ENCODE data around the gene SNRPN. TPM values are rescaled to one million over a fixed set of nuclear protein-coding genes. Genes with fewer than 3 reads are reported as not detected.

The SNRPN gene
- total and polyA plus RNA-seq, 9 of the 15 experiments (the other 6 are each of a cell fraction or from before 2014, with no cell fraction given): 0.04 to 0.78 (median 0.23) TPM; not detected in 2

GRCh38 chr15:24940236-24940635 is 14.6 kb upstream of the SNRPN start (continued):
- TF ChIP-seq LCOR (CRISPR knock-in tag; IDR thresholded peaks at IDR 0.05) (no peak), ATF4 (CRISPR knock-in tag; IDR thresholded peaks at IDR 0.05) (no peak), ZNF224 (CRISPR knock-in tag; IDR thresholded peaks at IDR 0.05) (no peak), DIDO1 (tag; IDR thresholded peaks at IDR 0.05; ENCODE audit: low read depth) (no peak)

DNA sequence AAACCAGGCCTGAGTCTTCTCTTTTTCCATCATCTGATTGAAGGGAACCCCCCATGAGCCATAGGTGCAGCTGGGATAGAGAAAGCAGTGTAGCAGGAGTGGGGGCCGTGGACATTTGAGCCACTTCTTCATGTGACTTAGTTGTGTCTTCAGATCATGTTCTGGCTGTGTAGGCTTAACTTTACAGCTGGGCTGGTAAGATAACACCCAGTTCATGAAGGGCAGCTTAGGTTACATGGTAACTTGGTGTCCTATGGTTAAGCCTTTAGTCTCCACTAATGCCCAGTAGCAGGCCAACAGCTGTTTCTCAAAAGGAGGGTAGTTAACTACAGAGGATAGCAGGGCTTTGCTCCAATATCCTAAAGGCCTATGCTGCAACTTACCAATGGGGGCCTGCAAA is 11.4 kb upstream of the SNRPN start:
- ATAC-seq (no peak), DNase-seq (ENCODE audit: extremely low read depth in 1 of 4, low spot score in 3 of 4) (no peak), FAIRE-seq (no peak)
- no peak overlapping the region for H3K27ac ChIP-seq (ENCODE audit: extremely low read depth, low read depth, low read length)
- H3K4me2 ChIP-seq (ENCODE audit: insufficient read depth, low read length): no peak overlapping the region
- no peaks in the 10 kb centered on the region; the same call in 1 of the 2 replicates for H3K9me3 ChIP-seq (replicated peaks; ENCODE audit: control insufficient read depth, insufficient read depth, low read depth, low read length)
- ChIA-PET CTCF (ENCODE audit: low intra/inter-chr PET ratio) (no interaction called here), POLR2A (no interaction called here)
- no peaks in the 10 kb centered on the region for H3K79me2 ChIP-seq (ENCODE audit: control insufficient read depth, insufficient read depth, low read length)
- H2AFZ ChIP-seq (ENCODE audit: low read depth, low read length): no peak overlapping the region
- no peaks in the 10 kb centered on the region for H4K20me1 ChIP-seq (replicated peaks; ENCODE audit: control insufficient read depth, insufficient read depth, low read length)
- H3K9me1 ChIP-seq (ENCODE audit: control insufficient read depth, insufficient read depth, low read length): no peaks in the 10 kb centered on the region
- intact Hi-C loops (cut with micrococcal nuclease): no loop called here
- no peak overlapping the region for H3K9ac ChIP-seq (ENCODE audit: insufficient read depth in 1 of 2, low read depth in 2 of 2, low read length in 2 of 2)
- no peaks in the 10 kb centered on the region for H3K36me3 ChIP-seq (ENCODE audit: control insufficient read depth, insufficient read depth, low read length)
- WGBS (ENCODE audit: insufficient coverage, low coverage, missing lambda C conversion rate): 0% methylated on average over 1 of the region's 1 CpG
- H3K27me3 ChIP-seq (ENCODE audit: control insufficient read depth in 2 of 2, insufficient read depth in 2 of 2, low read length in 2 of 2): no peaks in the 10 kb centered on the region
- H3K4me3 ChIP-seq: no peak overlapping the region
- BruUV-seq (replicated peaks): no TSS peak
- no peaks in the 10 kb centered on the region for H3K4me1 ChIP-seq (replicated peaks in 1 of 2; ENCODE audit: control insufficient read depth in 2 of 2, insufficient read depth in 2 of 2, low read length in 2 of 2)
- in situ Hi-C loops (cut with MboI): no loop called here
- TF ChIP-seq HNRNPL (IDR thresholded peaks at IDR 0.05; ENCODE audit: low read depth, low read length) (no peak), ZBTB5 (IDR thresholded peaks at IDR 0.05) (no peak), SOX6 (IDR thresholded peaks at IDR 0.05) (no peak), ZNF408 (CRISPR knock-in tag; IDR thresholded peaks at IDR 0.05; ENCODE audit: low read depth) (no peak), POLR2AphosphoS5 (IDR thresholded peaks at IDR 0.05; ENCODE audit: control insufficient read depth, insufficient read depth, low read depth, low read length) (no peak), EP300 (IDR thresholded peaks at IDR 0.05; ENCODE audit: low read length) (no peak), MAFK (IDR thresholded peaks at IDR 0.05; ENCODE audit: low read length) (no peak), STAT6 (CRISPR knock-in tag; IDR thresholded peaks at IDR 0.05) (no peak), ZNF436 (CRISPR knock-in tag; IDR thresholded peaks at IDR 0.05) (no peak)
- TF ChIP-seq, protein P1, sequence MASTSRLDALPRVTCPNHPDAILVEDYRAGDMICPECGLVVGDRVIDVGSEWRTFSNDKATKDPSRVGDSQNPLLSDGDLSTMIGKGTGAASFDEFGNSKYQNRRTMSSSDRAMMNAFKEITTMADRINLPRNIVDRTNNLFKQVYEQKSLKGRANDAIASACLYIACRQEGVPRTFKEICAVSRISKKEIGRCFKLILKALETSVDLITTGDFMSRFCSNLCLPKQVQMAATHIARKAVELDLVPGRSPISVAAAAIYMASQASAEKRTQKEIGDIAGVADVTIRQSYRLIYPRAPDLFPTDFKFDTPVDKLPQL (IDR thresholded peaks at IDR 0.05; ENCODE audit: extremely low read depth, insufficient read length): no peak
- TF ChIP-seq, protein P2, sequence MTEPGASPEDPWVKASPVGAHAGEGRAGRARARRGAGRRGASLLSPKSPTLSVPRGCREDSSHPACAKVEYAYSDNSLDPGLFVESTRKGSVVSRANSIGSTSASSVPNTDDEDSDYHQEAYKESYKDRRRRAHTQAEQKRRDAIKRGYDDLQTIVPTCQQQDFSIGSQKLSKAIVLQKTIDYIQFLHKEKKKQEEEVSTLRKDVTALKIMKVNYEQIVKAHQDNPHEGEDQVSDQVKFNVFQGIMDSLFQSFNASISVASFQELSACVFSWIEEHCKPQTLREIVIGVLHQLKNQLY (CRISPR knock-in tag; conservative IDR thresholded peaks at IDR 0.05): no peak
